NCI-H2196 (cell line): Measurements from ENCODE around the gene SH2B2.
"Not testable (repeated sequence)": the region's sequence is repeated elsewhere in the genome, so short reads cannot be mapped to it uniquely, and the experiment has no call there.

Experiments used
- DNase-seq: peaks from one replicate; lab custom pipeline; 2025; ENCODE audit not compliant: unreplicated experiment; lab: John Stamatoyannopoulos, UW

SH2B2 gene

DNA sequence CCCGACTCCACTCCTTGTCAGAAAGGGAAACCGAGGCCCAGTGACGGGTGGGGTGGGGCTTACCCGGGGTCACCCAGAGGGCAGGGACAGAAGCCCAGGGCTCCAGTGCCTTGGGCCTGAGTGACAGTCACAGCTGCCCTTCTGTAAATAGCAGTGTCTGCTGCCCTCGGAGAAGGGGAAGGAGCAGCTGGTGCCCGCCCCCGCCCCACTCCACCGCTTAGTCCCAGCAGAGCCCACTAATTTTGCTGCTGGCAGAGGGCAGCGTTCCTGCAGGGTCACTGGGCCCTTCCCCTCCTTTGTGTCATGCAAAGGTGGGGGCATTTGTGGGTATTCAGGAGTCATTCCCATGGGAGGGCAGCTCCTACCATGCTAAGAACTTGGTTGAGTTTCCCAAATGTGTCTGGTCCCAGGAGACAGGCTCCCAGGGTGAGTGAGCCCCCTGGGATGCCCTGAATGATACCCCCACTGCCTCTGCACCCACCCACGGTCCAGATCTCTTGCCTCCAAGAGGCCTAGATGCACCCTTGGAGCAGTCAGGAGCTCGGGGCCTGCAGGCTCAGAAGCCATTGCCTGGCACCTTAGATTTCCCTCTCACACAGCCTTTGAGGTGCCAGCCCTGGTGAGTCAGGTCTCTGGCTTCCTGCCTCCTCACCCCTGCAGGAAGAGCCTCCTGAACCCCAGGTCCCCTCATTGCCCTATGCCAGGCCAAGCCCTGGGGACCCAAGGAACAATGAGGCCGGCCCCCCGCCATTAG lies 17.2 kb downstream of the SH2B2 start:
- DNase-seq: no peak

DNA sequence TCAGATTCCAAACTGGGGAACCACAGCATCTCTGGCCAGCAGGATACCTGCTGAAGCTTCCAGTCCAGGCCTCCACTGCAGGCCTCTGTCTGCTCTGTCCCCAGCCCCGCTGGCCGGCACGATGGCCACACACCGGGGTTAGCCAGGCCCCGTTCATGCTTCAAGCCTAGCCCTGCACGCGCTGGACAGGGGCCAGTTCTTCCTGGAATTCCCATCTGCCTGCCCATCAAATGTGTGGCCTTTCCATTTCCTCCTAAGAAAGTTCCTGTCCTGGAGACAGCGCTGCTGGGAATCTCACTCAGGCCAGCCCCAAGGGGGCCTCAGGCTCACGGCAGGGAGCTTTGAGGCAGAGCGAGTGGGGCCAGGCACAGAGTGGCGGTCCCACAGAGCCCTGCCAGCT lies 18.0 kb downstream of the SH2B2 start:
- DNase-seq: no peak

- DNase-seq: no peak
Measured at GRCh38 chr7:102305414-102306268, 19.0 kb downstream of the SH2B2 start.

DNA sequence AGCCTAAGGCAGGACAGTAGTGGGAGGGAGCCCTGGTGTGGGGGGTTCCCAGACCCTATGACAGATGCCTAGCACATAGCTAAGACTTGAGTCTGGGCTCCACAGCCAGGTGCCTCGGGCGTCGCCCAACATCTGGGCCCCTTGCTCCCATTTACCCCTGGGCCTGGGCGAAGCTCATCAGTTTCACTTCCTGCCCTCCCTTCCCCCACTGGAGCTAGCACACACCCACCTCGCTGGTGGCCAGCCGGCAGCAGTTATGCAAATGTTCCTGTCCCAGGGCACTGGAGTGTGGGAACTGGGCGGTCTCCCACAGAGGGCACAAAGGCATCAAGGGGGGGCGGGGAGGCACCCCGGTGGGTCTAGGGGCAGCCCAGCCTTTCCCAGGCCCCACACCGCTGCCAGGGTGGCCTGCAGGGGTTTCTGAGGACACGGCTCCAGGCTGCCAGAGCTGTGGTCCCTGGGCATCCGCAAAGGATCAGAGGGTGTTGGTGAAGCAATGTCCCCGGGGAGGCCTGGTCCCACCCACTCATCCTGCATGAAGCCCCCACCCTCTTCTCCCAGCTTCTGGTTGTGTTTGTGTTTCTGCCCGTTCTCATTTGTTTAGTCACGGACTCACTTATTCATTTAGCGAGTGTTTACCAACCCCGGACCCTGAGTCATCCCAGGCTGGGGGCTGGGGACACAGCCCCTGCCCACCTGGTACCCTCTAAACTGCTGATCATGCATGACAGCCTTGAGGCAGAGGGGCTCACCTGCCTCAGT lies 20.4 kb downstream of the SH2B2 start:
- DNase-seq: no peak

GRCh38 chr7:102310414-102310815 lies 23.7 kb downstream of the SH2B2 start:
- no peak for DNase-seq

- no peak for DNase-seq
Measured at GRCh38 chr7:102312317-102312716, 25.6 kb downstream of the SH2B2 start.

GRCh38 chr7:102313997-102314780 lies 27.5 kb downstream of the SH2B2 start:
- no peak for DNase-seq

- no peak for DNase-seq
Measured at GRCh38 chr7:102317231-102318059, 30.8 kb downstream of the SH2B2 start.

- peak; percentile 73 for DNase-seq
Measured at GRCh38 chr7:102318482-102318971, 31.9 kb downstream of the SH2B2 start.

DNA sequence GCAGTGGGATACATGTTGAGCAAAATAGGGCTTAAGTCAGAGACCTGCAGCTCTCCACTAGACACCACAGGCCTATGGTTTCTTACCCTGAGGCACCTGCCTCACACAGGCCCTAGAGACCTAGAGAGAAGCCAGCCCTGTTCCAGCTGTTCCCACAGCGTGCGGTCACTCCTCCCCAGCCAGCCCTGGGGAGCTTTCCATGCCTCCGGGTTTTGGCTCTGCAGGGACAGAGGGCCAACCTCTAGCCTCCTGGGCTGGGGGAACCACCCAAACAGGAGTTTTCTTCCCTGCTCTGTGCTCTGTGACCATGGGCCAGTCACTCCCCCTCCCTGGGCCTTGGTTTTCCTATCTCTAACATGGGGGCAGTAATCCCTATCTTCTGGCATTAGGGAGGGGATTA lies 33.0 kb downstream of the SH2B2 start:
- no peak for DNase-seq

- DNase-seq: no peak
Measured at GRCh38 chr7:102320181-102320580, 33.5 kb downstream of the SH2B2 start.

- DNase-seq: no peak
Measured at GRCh38 chr7:102320601-102321350, 34.1 kb downstream of the SH2B2 start.

GRCh38 chr7:102321351-102322201 lies 34.9 kb downstream of the SH2B2 start:
- DNase-seq: no peak

GRCh38 chr7:102322202-102322715 lies 35.6 kb downstream of the SH2B2 start:
- DNase-seq: no peak

DNA sequence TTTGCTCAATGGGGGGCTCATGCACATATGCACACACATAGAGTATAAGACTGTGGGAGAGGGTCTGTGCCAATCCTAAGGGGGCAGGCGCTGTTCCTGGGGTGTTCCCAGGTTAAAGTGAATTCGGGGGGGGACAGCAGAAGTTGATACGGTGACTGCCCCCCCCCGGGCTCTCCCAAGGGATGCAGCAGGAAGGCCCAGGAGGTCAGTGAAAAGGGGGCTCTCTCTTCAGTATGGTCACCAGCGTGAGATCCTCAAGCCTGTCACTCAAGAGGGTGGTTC lies 37.2 kb downstream of the SH2B2 start:
- no peak for DNase-seq

DNA sequence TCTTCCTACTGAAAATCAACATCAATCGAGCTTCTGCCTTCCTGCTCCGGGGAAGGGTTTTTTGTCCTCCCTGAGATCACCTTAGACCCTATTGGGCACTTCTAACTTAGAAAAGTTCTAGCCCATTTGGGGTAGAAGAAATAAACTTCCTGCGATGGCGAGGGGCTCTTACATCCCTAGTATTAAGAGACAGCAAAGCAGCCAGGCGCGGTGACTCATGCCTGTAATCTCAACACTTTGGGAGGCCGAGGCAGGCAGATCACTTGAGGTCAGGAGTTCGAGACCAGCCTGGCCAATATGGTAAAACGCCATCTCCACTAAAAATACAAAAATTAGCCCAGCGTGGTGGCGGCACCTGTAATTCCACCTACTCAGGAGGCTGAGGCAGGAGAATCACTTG lies 38.4 kb downstream of the SH2B2 start:
- DNase-seq: not testable (repeated sequence)

DNA sequence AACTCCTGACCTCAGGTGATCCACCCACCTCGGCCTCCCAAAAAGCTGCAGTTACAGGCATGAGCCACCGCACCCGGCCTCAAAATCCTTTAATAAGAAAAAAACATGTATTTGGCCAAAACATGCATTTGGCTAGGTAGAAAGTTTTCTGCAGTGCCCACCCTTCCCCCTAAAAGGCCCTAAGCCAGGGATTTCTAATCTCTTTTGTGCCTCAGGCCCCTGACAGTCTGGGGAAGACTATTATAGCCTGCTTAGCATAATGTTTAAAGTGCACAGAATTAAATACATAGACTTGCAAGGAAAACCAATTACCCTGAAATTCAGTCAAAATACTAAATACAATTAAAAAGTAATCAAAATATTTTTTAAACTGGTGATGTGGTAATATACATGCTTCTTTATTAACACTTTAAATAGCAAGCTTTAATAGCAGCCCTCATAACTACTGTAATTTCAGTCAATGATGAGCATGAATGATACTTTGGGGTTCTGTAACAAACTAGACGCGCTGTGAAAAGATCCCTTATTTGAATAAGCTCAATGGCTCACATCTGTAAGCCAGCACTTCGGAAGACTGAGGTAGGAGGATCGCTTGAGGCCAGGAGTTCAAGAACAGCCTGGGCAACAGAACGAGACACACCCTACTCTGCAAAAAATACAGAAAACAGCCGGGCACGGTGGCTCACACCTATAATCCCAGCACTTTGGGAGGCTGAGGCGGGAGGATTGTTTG lies 39.7 kb downstream of the SH2B2 start:
- DNase-seq: no peak
